Measurements from ENCODE around the gene ACSL4.

The ACSL4 gene

DNA sequence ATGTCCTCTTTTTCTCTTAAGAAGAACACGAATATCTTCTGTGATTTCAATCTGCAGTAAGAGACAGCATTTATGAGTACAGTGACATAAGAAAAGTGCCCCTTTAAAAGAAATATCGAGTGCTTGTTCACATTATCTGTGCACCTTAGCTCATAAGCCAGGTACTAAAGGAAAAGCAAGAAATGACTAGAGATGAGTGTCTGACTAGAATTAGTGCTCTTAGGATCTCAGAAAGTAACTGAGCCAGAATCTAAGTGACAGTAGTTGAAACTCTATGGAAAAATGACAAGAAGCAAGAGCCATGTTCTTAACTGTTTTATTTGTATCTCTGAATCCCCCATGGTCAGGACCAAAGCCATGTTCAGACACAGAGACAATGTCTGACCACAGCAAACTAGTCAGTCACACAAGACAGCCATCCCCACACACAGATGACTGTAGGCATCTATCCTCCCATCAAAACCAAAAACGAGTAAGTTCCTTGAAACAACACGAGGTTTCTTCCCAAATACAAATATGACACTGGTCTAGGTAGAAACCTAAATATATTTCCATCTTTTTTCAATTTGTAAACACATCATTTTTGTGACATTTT lies 36.8 kb downstream of the ACSL4 start:
- DNase-seq (ENCODE audit: low spot score): no peak
- Histone ChIP-seq H3K27ac (no peak overlapping the region), H3K4me3 (no peak overlapping the region)
- TF ChIP-seq, protein P1, sequence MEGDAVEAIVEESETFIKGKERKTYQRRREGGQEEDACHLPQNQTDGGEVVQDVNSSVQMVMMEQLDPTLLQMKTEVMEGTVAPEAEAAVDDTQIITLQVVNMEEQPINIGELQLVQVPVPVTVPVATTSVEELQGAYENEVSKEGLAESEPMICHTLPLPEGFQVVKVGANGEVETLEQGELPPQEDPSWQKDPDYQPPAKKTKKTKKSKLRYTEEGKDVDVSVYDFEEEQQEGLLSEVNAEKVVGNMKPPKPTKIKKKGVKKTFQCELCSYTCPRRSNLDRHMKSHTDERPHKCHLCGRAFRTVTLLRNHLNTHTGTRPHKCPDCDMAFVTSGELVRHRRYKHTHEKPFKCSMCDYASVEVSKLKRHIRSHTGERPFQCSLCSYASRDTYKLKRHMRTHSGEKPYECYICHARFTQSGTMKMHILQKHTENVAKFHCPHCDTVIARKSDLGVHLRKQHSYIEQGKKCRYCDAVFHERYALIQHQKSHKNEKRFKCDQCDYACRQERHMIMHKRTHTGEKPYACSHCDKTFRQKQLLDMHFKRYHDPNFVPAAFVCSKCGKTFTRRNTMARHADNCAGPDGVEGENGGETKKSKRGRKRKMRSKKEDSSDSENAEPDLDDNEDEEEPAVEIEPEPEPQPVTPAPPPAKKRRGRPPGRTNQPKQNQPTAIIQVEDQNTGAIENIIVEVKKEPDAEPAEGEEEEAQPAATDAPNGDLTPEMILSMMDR (IDR thresholded peaks at IDR 0.05): no peak

DNA sequence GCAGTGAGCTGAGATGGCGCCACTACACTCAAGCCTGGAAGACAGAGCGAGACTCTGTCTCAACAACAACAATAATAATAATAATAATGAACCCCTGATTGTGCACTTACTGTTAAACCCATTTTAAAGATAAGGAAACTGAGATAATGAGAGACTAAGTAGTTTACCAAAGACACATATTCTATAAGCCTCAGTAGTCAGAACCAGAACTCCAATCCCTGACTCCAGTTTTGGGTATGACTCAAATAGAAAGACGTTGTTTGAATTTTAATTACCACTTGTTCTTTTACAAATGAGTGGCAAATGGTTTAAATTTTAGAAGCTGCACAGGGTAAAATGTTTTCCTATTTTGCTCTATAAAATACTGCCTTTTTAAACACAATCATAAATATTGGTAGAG lies 37.4 kb downstream of the ACSL4 start:
- H3K27ac ChIP-seq: no peak overlapping the region
- H3K4me3 ChIP-seq: no peak overlapping the region
- no peak for DNase-seq (ENCODE audit: low spot score)
- TF ChIP-seq, protein P1 (IDR thresholded peaks at IDR 0.05): no peak

- no peak overlapping the region for H3K27ac ChIP-seq
- H3K4me3 ChIP-seq: no peak overlapping the region
- no peak for DNase-seq (ENCODE audit: low spot score)
- TF ChIP-seq, protein P1 (IDR thresholded peaks at IDR 0.05): no peak
Measured at GRCh38 chrX:109691752-109692151, 41.3 kb downstream of the ACSL4 start.

GRCh38 chrX:109691277-109691676 lies 41.8 kb downstream of the ACSL4 start:
- no peak overlapping the region for H3K27ac ChIP-seq
- no peak overlapping the region for H3K4me3 ChIP-seq
- TF ChIP-seq, protein P1 (IDR thresholded peaks at IDR 0.05): no peak
- no peak for DNase-seq (ENCODE audit: low spot score)

GRCh38 chrX:109687903-109688302 lies 45.2 kb downstream of the ACSL4 start:
- Histone ChIP-seq H3K27ac (no peak overlapping the region), H3K4me3 (no peak overlapping the region)
- TF ChIP-seq, protein P1 (IDR thresholded peaks at IDR 0.05): no peak
- no peak for DNase-seq (ENCODE audit: low spot score)

DNA sequence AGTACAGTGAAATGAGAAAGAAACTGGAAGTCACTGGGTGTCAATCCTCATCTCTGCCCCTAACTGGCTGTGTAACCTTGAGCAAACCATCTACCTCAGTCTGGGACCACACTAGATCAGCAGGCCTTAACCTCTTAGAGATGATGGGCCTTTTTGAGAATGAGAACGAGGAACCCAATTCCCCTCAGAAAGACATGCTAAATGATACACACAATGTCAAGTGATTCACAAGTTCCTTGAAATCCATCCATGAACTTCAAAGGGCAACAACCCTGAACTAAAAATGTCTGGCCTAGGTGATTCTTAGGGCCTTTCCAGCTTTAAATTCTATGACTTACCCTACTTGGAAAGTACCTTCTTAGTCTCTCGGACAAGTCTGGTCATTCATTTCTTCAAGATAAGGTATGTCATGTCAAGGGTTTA lies 47.4 kb downstream of the ACSL4 start:
- DNase-seq (ENCODE audit: low spot score): no peak
- TF ChIP-seq, protein P1 (IDR thresholded peaks at IDR 0.05): no peak
- no peak overlapping the region for H3K4me3 ChIP-seq
- H3K27ac ChIP-seq: no peak overlapping the region

DNA sequence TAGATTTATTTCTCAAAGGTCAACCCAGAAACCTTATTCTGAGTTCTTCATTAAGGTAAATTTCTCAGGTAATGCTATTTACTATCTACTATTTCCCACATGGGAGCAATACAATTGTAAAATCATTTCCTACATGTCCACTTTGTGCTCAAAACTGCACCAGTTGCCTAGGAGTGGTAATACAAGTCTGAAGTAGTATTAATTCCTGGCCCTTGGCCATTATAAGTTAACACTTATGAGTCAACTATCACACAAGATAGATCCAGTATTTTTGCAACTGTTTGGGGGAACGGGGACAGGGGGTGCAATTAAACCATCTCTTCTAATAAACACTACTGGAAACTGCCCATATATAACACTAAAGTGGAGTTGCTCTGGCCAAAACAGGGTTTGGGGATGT lies 48.9 kb downstream of the ACSL4 start:
- no peak overlapping the region for H3K27ac ChIP-seq
- no peak for DNase-seq (ENCODE audit: low spot score)
- TF ChIP-seq, protein P1 (IDR thresholded peaks at IDR 0.05): no peak
- H3K4me3 ChIP-seq: no peak overlapping the region

Measured in coronary artery (tissue), 2 donors.